HG02623 (cell line): Measurements from ENCODE around the gene SYNJ2.

Experiments used
- ATAC-seq: cut with Tn5 transposase; IDR thresholded peaks from one replicate; pipeline ENCODE4 v1.9.1; 2021; ENCODE audit warnings: moderate library complexity; ENCODE audit not compliant: unreplicated experiment

SYNJ2 gene

GRCh38 chr6:157981132-157981394 is 600 bp upstream of the SYNJ2 start:
- ATAC-seq = peak; percentile 2

GRCh38 chr6:157982102-157982562 is 469 bp downstream of the SYNJ2 start:
- no peak for ATAC-seq

- ATAC-seq = no peak
These were observed 1.1 kb downstream of the SYNJ2 start for GRCh38 chr6:157982563-157983405.

GRCh38 chr6:157983406-157984119 is 1.9 kb downstream of the SYNJ2 start:
- no peak for ATAC-seq

DNA sequence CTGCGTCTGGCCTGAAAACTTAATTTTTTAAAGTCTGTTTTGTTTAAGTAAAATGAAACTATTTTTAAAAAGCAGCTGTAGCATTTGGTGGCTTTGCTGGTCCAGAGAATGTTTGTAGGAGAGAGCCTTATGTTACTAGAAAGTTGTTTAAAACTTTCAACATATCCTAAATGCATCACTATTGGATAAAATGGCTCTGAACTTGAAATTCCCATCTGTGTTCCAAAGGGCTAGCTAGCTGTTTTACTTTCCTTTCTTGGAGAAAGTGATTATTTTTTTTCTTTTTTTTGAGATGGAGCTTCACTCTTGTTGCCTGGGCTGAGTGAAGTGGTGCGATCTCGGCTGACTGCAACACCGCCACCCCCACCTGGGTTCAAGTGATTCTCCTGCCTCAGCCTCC is 2.5 kb downstream of the SYNJ2 start:
- no peak for ATAC-seq

DNA sequence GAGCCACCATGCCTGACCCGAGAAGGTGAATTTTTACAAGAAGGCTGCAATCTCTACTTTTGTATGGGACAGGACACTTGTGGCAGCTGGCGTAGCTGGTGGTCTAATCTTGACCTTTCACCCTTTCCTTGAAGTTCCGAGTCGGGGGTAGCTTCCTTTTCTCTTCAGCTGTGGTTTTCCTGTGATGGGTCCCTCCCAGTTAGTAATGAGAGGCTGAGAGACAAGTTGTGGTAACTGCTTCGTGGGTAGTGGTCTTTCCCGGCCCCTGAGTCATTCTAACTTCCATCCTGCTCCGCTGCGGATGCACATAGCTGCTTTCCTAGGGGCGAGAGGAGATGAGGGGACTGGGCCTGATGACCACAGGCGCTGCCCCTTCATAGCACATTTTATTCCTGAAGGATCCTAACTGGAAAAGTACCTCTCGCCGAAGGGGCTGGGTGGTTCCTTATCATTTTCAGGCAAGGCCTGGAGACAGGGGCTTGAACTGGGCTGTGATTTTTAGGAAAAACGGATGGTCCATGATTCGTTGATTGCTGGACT is 3.1 kb downstream of the SYNJ2 start:
- ATAC-seq = no peak

GRCh38 chr6:157985378-157986155 is 3.9 kb downstream of the SYNJ2 start:
- no peak for ATAC-seq

GRCh38 chr6:157987788-157988699 is 6.4 kb downstream of the SYNJ2 start:
- ATAC-seq = no peak

DNA sequence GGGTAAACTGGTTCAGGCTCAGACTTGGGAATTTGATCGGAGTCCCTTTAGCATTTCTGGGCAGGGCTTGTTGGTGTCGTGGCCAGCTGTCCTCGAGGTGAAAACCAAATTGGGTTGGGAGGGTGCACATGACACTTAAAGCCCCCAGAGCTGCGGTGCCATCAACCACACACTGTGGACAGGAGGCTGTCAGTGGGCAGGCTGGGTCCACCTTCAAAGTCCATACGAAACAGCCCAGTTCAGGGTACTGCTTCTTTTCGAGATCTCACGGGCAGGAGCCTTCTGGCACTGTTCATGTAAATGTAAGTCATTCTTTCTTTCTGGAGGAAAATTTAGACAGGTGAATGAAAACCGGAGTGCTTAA is 7.0 kb downstream of the SYNJ2 start:
- no peak for ATAC-seq

GRCh38 chr6:157989541-157990289 is 8.1 kb downstream of the SYNJ2 start:
- ATAC-seq = no peak

DNA sequence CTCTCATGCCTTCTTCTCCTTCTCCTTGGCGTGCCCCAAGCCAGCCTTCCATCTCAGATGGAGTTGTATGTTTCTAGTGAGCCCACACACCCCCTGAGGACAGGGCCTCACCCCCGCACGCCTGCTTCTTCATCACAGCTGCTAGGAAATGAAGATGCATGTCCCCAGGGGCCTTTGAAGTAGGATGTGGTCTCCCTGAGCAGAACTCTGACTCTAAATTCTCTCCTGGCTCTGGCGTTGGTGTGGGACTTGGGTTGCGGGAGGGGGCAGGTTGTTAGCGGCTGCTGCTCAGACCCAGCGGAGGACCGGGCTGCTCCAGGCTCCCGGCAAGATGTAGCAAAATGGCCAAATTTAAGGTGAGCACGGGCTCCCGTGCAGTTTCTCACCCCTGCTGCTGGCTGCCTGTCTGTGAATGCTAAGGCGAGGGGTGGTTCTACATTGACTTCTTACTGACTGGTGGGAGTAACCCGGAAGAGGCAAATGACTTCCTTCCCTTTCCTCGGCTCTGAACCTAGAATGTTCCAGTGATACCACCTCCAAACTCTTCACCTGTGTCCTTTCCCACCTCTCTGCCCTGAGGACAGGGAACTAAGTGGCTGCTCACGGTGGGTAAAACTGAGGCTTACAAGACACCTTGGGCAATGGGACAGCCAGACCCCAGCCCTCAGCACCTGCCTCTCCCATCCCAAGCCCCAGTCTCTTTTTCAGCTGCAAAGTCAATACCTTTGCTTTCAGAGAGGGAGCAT is 8.8 kb downstream of the SYNJ2 start:
- ATAC-seq = peak; percentile 57

DNA sequence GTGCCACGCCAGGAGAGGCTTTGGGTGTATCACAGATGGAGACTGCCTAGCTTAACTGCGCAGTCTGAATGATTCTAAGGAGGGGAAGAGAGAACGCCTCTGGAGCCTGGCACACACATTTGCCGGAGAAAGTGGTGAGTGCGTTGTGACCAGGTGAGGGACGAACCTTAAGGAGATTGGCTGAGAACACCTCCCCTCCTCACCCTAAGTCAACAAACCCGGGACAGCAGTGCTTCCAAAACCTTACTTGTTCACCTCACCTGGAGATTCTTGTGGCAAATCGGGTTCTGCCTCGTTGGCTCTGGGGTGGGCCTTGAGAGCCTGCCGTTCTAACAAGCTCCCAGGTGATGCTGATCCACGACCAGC is 9.4 kb downstream of the SYNJ2 start:
- ATAC-seq = no peak

DNA sequence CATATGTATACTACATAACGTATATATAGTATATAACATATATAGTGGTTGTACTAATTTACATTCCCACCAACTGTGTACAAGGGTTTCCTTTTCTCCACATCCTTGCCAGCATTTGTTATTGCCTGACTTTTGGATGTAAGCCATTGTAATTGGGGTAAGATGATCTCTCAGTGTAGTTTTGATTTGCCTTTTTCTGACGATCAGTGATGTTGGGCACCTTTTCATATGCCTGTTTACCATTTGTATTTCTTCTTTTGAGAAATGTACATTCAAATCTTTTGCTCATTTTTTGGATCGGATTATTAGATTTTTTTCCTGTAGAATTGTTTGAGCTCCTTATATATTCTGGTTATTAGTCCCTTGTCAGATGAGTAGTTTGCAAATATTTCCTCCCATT is 11.4 kb downstream of the SYNJ2 start:
- ATAC-seq = no peak

DNA sequence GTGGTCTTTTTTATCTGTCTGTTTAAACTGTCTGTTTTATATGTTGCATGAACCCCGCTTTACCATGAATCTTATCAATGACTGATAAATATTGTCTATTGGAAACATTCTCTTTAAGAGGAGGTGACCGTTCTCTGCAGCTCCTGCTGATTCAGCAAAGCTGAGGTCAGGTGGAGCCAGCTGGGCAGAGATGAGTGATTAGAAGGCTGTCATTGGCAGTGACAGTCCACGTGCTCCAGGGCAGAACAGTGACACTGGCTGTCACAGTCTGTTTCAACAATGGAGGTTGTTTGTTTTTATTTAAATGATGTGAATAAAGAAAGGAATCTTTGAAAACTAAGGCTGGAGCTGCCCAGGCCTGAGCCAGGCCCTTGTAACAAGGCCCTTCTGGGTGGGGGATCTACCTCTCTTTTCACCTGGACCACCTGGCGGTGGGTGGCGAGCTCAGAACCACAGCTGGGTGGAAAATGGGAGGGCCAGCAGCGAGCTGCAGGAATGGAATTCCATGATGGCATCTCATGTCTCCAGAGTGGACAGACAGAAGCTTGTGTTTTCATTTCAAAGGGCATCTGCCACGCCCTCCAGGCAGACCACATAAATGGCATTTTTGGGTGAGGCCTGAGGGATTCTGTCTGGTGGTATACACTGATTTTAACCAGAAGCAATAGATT is 12.6 kb downstream of the SYNJ2 start:
- no peak for ATAC-seq

DNA sequence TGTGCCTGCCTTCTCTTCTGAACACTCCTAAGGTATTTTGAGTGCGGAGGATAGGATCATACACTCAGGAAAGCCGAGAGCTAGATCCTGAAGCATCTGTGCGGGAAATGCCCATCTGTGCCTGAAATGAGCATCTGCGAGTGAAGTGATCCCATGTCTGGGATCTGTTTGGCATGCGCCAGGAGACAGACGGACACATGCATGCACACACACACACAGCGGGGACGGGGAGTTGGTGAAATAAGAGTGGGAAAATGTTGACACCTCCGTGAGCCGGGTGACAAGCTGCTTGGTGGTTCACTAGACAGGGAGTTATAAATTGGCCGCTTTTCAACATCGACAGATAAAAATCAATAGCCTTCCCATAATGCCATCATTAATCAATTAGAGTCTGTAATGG is 13.8 kb downstream of the SYNJ2 start:
- ATAC-seq = no peak

DNA sequence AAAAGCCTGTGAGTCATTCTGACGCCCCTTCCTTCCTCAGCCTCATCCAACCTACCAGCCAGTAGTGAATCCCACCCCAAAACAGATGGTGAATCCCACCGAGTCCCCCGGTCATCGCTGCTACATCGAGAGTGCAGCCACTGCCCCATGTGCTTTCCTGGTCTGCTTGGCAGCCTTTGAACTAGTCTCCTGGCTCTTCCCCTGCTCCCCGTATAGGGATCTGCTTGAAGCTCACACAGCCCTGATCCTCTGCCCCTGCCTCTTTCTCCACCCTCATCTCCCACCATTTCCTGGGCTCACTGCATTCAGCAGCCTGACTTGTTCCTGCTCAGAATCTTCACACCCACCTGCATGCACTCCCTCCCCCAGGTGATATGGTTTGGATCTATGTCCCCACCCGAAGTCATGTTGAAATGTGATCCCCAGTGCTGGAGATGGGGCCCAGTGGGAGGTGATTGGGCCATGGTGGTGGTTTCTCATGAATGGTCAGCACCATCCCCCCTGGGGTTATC is 14.6 kb downstream of the SYNJ2 start:
- ATAC-seq = no peak

GRCh38 chr6:157996918-157997702 is 15.4 kb downstream of the SYNJ2 start:
- ATAC-seq = no peak
